OCI-LY7 (cell line): Measurements from ENCODE around the gene RPS6KB2. TPM values are rescaled to one million over a fixed set of nuclear protein-coding genes. Genes with fewer than 3 reads are reported as not detected.
"Not testable (repeated sequence)": the region's sequence is repeated elsewhere in the genome, so short reads cannot be mapped to it uniquely, and the experiment has no call there.

Experiments
- BruUV-seq: library from RNA; stranded (reverse); fragments of 400-500 nt; replicated peaks from 2 replicates; lab custom pipeline; 2021; lab: Mats Ljungman, UMichigan
- CTCF ChIA-PET: fragments of 300-600 bp; sonication (Branson Sonifier 250); formaldehyde crosslinking; loops from one replicate; lab custom pipeline; 2022; ENCODE audit warnings: antibody characterized with exemption; ENCODE audit not compliant: unreplicated experiment; lab: Charles Lee
- POLR2A ChIA-PET: fragments of 300-600 bp; sonication (Branson Sonifier 250); formaldehyde crosslinking; loops from one replicate; lab custom pipeline; 2022; ENCODE audit warnings: antibody characterized with exemption; lab: Charles Lee
- DNase-seq: peaks from one replicate; pipeline ENCODE4 v3.0.0-alpha.2; 2015; ENCODE audit warnings: low spot score
- H2AFZ ChIP-seq: fragments of 200-600 bp; sonication (generic), shearing (Covaris generic); 2 replicates; pipeline ENCODE4 v1.6.1; 2014; ENCODE audit warnings: mild to moderate bottlenecking, antibody characterized with exemption, low read length, moderate library complexity
- H3K27ac ChIP-seq: fragments of 200-600 bp; sonication (generic); 2 replicates; pipeline ENCODE4 v1.5.1; 2014; ENCODE audit warnings: mixed run types, low read depth, mild to moderate bottlenecking, moderate library complexity, low read length, inconsistent platforms; ENCODE audit not compliant: poor library complexity, severe bottlenecking
- H3K36me3 ChIP-seq: fragments of 200-600 bp; sonication (generic); 2 replicates; pipeline ENCODE4 v1.6.1; 2014; ENCODE audit warnings: mild to moderate bottlenecking, antibody characterized with exemption, low read length, moderate library complexity, mixed read lengths; ENCODE audit not compliant: insufficient read depth
- H3K4me1 ChIP-seq: fragments of 200-600 bp; sonication (generic); 2 replicates; pipeline ENCODE4 v1.5.1; 2014; ENCODE audit warnings: mild to moderate bottlenecking, low read length; ENCODE audit not compliant: insufficient read depth, poor library complexity, severe bottlenecking
- H3K4me2 ChIP-seq: fragments of 200-600 bp; sonication (generic); 2 replicates; pipeline ENCODE4 v1.6.1; 2014; ENCODE audit warnings: mild to moderate bottlenecking, low read length
- H3K4me3 ChIP-seq: fragments of 200-600 bp; sonication (generic); 2 replicates; pipeline ENCODE4 v1.5.1; 2014; ENCODE audit warnings: mild to moderate bottlenecking, low read depth, low read length; ENCODE audit not compliant: poor library complexity, severe bottlenecking
- H3K79me2 ChIP-seq: fragments of 200-600 bp; sonication (generic); 2 replicates; pipeline ENCODE4 v1.6.1; 2016; ENCODE audit warnings: low read depth, mild to moderate bottlenecking, low read length, moderate library complexity, mixed read lengths; ENCODE audit not compliant: insufficient read depth
- H3K9me2 ChIP-seq: fragments of 200-600 bp; sonication (generic); 2 replicates; pipeline ENCODE4 v1.6.1; 2016; ENCODE audit warnings: mild to moderate bottlenecking, low read length, mixed read lengths; ENCODE audit not compliant: insufficient read depth
- H3K9me3 ChIP-seq: fragments of 200-600 bp; sonication (generic); 2 replicates; pipeline ENCODE4 v1.6.1; 2014; ENCODE audit warnings: mild to moderate bottlenecking, mixed run types, low read length, mixed read lengths
- H4K20me1 ChIP-seq: fragments of 200-600 bp; sonication (generic); 2 replicates; pipeline ENCODE4 v1.6.1; 2014; ENCODE audit warnings: mild to moderate bottlenecking, antibody characterized with exemption, low read length, moderate library complexity, mixed read lengths; ENCODE audit not compliant: insufficient read depth
- CTCF ChIP-seq: fragments of 200-600 bp; sonication (generic); conservative IDR thresholded peaks from 2 replicates; pipeline ENCODE4 v1.5.1; 2014; ENCODE audit warnings: mild to moderate bottlenecking, antibody characterized with exemption, low read length, moderate library complexity, mixed read lengths
- EZH2phosphoT487 ChIP-seq: fragments of 200-600 bp; sonication (generic); IDR thresholded peaks from 2 replicates; pipeline ENCODE4 v1.6.1; 2018; ENCODE audit warnings: low read depth, borderline replicate concordance, mild to moderate bottlenecking, mixed run types, antibody characterized with exemption, low read length, moderate library complexity, mixed read lengths
- intact Hi-C: fragments of 100-400 bp; cut with micrococcal nuclease; formaldehyde crosslinking; loops from one replicate; pipeline ENCODE4 v1.10.0; 2022; ENCODE audit not compliant: unreplicated experiment
- total RNA-seq, 2 experiments: library from RNA; depleted of rRNA in 1 of 2; stranded (reverse); fragments of >200 nt in 1 of 2; shearing (Covaris generic) in 1 of 2; gene quantifications; 2 replicates each; pipeline ENCODE4 v1.2.3, GENCODE V29; 2014 to 2022

RPS6KB2 gene
- total RNA-seq, 2 experiments from 2014 or later = 48.3 to 69.4 TPM

DNA sequence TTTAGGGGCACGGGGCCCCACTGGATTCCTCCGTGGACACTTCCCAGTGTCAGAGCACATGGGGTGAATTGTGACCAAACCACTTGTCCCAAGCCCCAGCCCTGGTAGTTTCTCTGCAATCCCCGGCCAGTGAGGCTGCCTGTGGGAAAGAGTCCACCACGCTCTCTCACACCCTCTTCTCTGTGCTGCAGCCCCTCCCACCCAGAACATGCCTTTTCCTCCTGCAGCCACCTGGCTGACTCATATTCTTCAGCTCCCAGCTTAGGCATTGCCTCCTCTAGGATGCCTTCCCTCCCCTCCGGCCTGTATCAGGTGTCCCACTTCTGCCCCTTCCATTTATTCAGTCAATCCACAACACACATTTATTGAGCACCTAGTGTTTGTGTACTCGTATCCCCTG is 5.4 kb upstream of the RPS6KB2 start:
- no peaks in the 10 kb centered on the region for H3K9me2 ChIP-seq
- TF ChIP-seq EZH2phosphoT487 = no peak
- TF ChIP-seq CTCF = no peak
- intact Hi-C loops = loop anchor here (5.0 kb wide), 1 partner anchor 84 kb away; the partner anchor contains the start of genes CDK2AP2 and PITPNM1
- BruUV-seq = no TSS peak
- H4K20me1 ChIP-seq = no peaks in the 10 kb centered on the region
- CTCF ChIA-PET = no interaction called here
- peaks cover 39% of the 10 kb centered on the region for H3K4me1 ChIP-seq
- POLR2A ChIA-PET = interaction anchor here (1.0 to 1.9 kb wide), 2 partner anchors 14 to 16 kb away, joined by 3 to 7 read pairs; partner anchors contain the start of gene PTPRCAP
- no peak overlapping the region for H3K4me2 ChIP-seq
- DNase-seq = no peak
- no peak overlapping the region for H3K27ac ChIP-seq
- H3K9me3 ChIP-seq = no peaks in the 10 kb centered on the region
- no peaks in the 10 kb centered on the region for H3K36me3 ChIP-seq
- H3K4me3 ChIP-seq = no peak overlapping the region
- no peaks in the 10 kb centered on the region for H3K79me2 ChIP-seq
- no peak overlapping the region for H2AFZ ChIP-seq

- Histone ChIP-seq H3K9me2 (no peaks in the 10 kb centered on the region), H4K20me1 (no peaks in the 10 kb centered on the region), H3K4me1 (peaks cover 37% of the 10 kb centered on the region), H3K27ac (no peak overlapping the region), H3K4me2 (no peak overlapping the region), H3K9me3 (no peaks in the 10 kb centered on the region), H2AFZ (no peak overlapping the region), H3K4me3 (no peak overlapping the region), H3K79me2 (peaks cover under 1% of the 10 kb centered on the region; the same call in 1 of the 2 replicates), H3K36me3 (no peaks in the 10 kb centered on the region)
- DNase-seq = no peak
- TF ChIP-seq EZH2phosphoT487 = no peak
- TF ChIP-seq CTCF = no peak
- POLR2A ChIA-PET = interaction anchor here (1.0 to 1.9 kb wide), 2 partner anchors 14 to 16 kb away, joined by 3 to 7 read pairs; partner anchors contain the start of gene PTPRCAP
- CTCF ChIA-PET = no interaction called here
- BruUV-seq = no TSS peak
- intact Hi-C loops = loop anchor here (5.0 kb wide), 1 partner anchor 84 kb away; the partner anchor contains the start of genes CDK2AP2 and PITPNM1
These were observed 4.8 kb upstream of the RPS6KB2 start for GRCh38 chr11:67423466-67423865.

GRCh38 chr11:67423891-67424613 is 4.2 kb upstream of the RPS6KB2 start:
- Histone ChIP-seq H3K9me3 (no peaks in the 10 kb centered on the region), H3K9me2 (no peaks in the 10 kb centered on the region), H4K20me1 (no peaks in the 10 kb centered on the region), H3K36me3 (no peaks in the 10 kb centered on the region), H2AFZ (no peak overlapping the region), H3K79me2 (peaks cover 6% of the 10 kb centered on the region; the same call in 1 of the 2 replicates), H3K4me2 (no peak overlapping the region), H3K4me1 (peaks cover 33% of the 10 kb centered on the region), H3K4me3 (no peak overlapping the region), H3K27ac (no peak overlapping the region)
- TF ChIP-seq CTCF (no peak), EZH2phosphoT487 (no peak)
- ChIA-PET POLR2A (interaction anchor here (1.9 to 2.4 kb wide), 2 partner anchors 13 to 20 kb away, joined by 7 to 10 read pairs; partner anchors contain the start of genes PTPRCAP and TBC1D10C), CTCF (no interaction called here)
- no peak for DNase-seq
- no TSS peak for BruUV-seq
- intact Hi-C loops = loop anchor here (5.0 kb wide), 1 partner anchor 83 kb away; the partner anchor contains the start of genes CDK2AP2 and PITPNM1

GRCh38 chr11:67427364-67427859 is 882 bp upstream of the RPS6KB2 start:
- peak overlapping the region; percentile 82 for H3K4me3 ChIP-seq
- BruUV-seq, CTCF ChIA-PET, H3K9me2 ChIP-seq, H3K9me3 ChIP-seq, DNase-seq, intact Hi-C loops, H4K20me1 ChIP-seq: not testable (repeated sequence)
- peaks cover 20% of the 10 kb centered on the region for H3K4me1 ChIP-seq
- peak overlapping the region; percentile 76 for H3K4me2 ChIP-seq
- POLR2A ChIA-PET = interaction anchor here (1.2 kb wide), 1 partner anchor 14 kb away, joined by 3 read pairs; no protein-coding TSS in a partner anchor
- H3K36me3 ChIP-seq = peaks cover 17% of the 10 kb centered on the region
- peak overlapping the region; percentile 46 for H3K27ac ChIP-seq
- H2AFZ ChIP-seq = peak overlapping the region; percentile 85; the same call in 1 of the 2 replicates
- H3K79me2 ChIP-seq = peaks cover 16% of the 10 kb centered on the region; the same call in 1 of the 2 replicates
